ENCODE measurements around the gene GSDME. TPM values are rescaled to one million over a fixed set of nuclear protein-coding genes. Genes with fewer than 3 reads are reported as not detected.
A peak's percentile ranks its signal among the peaks of the same experiment; 100 is the strongest.

The GSDME gene
- total and polyA plus RNA-seq, 10 of the 15 experiments (the other 5 are each of a cell fraction or from before 2014, with no cell fraction given) = 23.7 to 245 (median 128) TPM

DNA sequence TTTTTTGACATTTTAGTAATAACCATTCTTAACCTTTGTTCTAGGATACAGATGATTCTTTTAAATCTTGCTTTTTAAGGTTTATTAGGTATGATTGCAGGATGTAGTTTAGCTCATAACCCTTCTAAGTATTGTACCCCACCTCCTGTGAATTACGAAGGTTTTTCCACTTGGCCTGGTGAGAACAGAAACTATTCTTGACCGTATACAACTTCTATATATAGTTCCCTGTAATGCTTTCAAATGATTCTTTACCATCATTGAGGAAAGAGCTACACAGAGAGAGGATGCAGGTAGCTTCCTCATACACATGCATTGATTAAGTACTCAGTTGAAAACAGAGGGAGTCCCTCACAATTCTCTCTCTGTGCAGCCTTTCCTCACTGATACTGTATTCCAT, 97.8 kb downstream of the GSDME start:
- ChIA-PET SMC1A (ENCODE audit: uncharacterized antibody, unreplicated experiment) (interaction anchor here (0.8 to 2.5 kb wide), 10 partner anchors 9 to 83 kb away, joined by 3 to 20 read pairs (median 4); no protein-coding TSS in a partner anchor), CTCF (interaction anchor here (0.8 to 1.7 kb wide), 8 partner anchors 9 to 435 kb away, joined by 3 to 15 read pairs (median 3); no protein-coding TSS in a partner anchor), POLR2A (interaction anchor here (0.5 to 0.6 kb wide), 2 partner anchors 36 to 43 kb away, joined by 3 to 4 read pairs; no protein-coding TSS in a partner anchor), RAD21 (ENCODE audit: unreplicated experiment) (interaction anchor here (0.9 to 1.6 kb wide), 4 partner anchors 14 to 341 kb away, joined by 3 to 11 read pairs (median 4); no protein-coding TSS in a partner anchor)
- H3K79me2 ChIP-seq (ENCODE audit: control insufficient read depth, insufficient read depth, low read length) = no peaks in the 10 kb centered on the region
- no peaks in the 10 kb centered on the region; a peak in 1 of 4 replicates for H3K36me3 ChIP-seq (ENCODE audit: control insufficient read depth in 2 of 2, insufficient read depth in 2 of 2, low read length in 1 of 2)
- no peaks in the 10 kb centered on the region for H3K27me3 ChIP-seq (replicated peaks in 1 of 2; ENCODE audit: control insufficient read depth in 2 of 2, insufficient read depth in 2 of 2, low read length in 1 of 2)
- H4K20me1 ChIP-seq (ENCODE audit: control insufficient read depth, insufficient read depth) = no peaks in the 10 kb centered on the region
- intact Hi-C loops (cut with micrococcal nuclease; ENCODE audit: unreplicated experiment) = no loop called here
- H3K4me1 ChIP-seq (ENCODE audit: control insufficient read depth, insufficient read depth, low read length) = peaks cover 3% of the 10 kb centered on the region; the same call in 1 of the 2 replicates
- peak overlapping the region; percentile 20; the same call in 1 of the 2 replicates for H3K27ac ChIP-seq (ENCODE audit: control insufficient read depth, insufficient read depth)
- no peaks in the 10 kb centered on the region for H3K9me3 ChIP-seq (replicated peaks; ENCODE audit: control insufficient read depth, insufficient read depth, low read length)
- 18% methylated on average over 2 of the region's 2 CpGs for WGBS (ENCODE audit: insufficient coverage, insufficient replicate concordance, low lambda C conversion rate, missing lambda C conversion rate)
- ATAC-seq (peak; percentile 92), DNase-seq (ENCODE audit: low read depth, low spot score) (peak; percentile 27), FAIRE-seq (no peak)
- TF ChIP-seq DPF2 (IDR thresholded peaks at IDR 0.05) (0 out of 2 replicates have a peak, but pooled peaks have one; percentile 7), ZNF207 (IDR thresholded peaks at IDR 0.05; ENCODE audit: borderline replicate concordance) (no peak), NFIC (IDR thresholded peaks at IDR 0.05; ENCODE audit: low read depth, low read length) (peak; percentile 61), PML (IDR thresholded peaks at IDR 0.05; ENCODE audit: low read length) (no peak), MEF2B (IDR thresholded peaks at IDR 0.05; ENCODE audit: partially characterized antibody, poor library complexity, severe bottlenecking) (peak; percentile 35), MEF2A (IDR thresholded peaks at IDR 0.05; ENCODE audit: insufficient read depth, low read depth, low read length) (peak; percentile 67), CEBPB (IDR thresholded peaks at IDR 0.05; ENCODE audit: borderline replicate concordance in 1 of 2, low read depth in 2 of 2, low read length in 2 of 2) (no peak), RUNX3 (IDR thresholded peaks at IDR 0.05; ENCODE audit: low read length) (peak; percentile 31; the same call in 1 of the 2 replicates), RAD21 (IDR thresholded peaks at IDR 0.05; ENCODE audit: insufficient read depth, low read depth, low read length) (no peak), CBFB (IDR thresholded peaks at IDR 0.05; ENCODE audit: low read depth) (no peak)
- TF ChIP-seq, protein P1, sequence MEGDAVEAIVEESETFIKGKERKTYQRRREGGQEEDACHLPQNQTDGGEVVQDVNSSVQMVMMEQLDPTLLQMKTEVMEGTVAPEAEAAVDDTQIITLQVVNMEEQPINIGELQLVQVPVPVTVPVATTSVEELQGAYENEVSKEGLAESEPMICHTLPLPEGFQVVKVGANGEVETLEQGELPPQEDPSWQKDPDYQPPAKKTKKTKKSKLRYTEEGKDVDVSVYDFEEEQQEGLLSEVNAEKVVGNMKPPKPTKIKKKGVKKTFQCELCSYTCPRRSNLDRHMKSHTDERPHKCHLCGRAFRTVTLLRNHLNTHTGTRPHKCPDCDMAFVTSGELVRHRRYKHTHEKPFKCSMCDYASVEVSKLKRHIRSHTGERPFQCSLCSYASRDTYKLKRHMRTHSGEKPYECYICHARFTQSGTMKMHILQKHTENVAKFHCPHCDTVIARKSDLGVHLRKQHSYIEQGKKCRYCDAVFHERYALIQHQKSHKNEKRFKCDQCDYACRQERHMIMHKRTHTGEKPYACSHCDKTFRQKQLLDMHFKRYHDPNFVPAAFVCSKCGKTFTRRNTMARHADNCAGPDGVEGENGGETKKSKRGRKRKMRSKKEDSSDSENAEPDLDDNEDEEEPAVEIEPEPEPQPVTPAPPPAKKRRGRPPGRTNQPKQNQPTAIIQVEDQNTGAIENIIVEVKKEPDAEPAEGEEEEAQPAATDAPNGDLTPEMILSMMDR (IDR thresholded peaks at IDR 0.05 in 2 of 3, conservative IDR thresholded peaks at IDR 0.05 in 1 of 3; ENCODE audit: control insufficient read depth in 2 of 3, extremely low read depth in 1 of 3, insufficient read depth in 1 of 3, low read depth in 3 of 3, low read length in 3 of 3) = no peak
- TF ChIP-seq, protein P2, sequence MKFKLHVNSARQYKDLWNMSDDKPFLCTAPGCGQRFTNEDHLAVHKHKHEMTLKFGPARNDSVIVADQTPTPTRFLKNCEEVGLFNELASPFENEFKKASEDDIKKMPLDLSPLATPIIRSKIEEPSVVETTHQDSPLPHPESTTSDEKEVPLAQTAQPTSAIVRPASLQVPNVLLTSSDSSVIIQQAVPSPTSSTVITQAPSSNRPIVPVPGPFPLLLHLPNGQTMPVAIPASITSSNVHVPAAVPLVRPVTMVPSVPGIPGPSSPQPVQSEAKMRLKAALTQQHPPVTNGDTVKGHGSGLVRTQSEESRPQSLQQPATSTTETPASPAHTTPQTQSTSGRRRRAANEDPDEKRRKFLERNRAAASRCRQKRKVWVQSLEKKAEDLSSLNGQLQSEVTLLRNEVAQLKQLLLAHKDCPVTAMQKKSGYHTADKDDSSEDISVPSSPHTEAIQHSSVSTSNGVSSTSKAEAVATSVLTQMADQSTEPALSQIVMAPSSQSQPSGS (IDR thresholded peaks at IDR 0.05; ENCODE audit: low read length) = 0 out of 2 replicates have a peak, but pooled peaks have one; percentile 43
- TF ChIP-seq, protein P3, sequence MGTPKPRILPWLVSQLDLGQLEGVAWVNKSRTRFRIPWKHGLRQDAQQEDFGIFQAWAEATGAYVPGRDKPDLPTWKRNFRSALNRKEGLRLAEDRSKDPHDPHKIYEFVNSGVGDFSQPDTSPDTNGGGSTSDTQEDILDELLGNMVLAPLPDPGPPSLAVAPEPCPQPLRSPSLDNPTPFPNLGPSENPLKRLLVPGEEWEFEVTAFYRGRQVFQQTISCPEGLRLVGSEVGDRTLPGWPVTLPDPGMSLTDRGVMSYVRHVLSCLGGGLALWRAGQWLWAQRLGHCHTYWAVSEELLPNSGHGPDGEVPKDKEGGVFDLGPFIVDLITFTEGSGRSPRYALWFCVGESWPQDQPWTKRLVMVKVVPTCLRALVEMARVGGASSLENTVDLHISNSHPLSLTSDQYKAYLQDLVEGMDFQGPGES (IDR thresholded peaks at IDR 0.05) = no peak
- no peak overlapping the region; the same call in 1 of the 2 replicates for H3K4me3 ChIP-seq
- BruUV-seq (replicated peaks) = no TSS peak
- H3K9ac ChIP-seq (ENCODE audit: control insufficient read depth, insufficient read depth, low read length) = no peak overlapping the region
- peak overlapping the region; percentile 10; the same call in 1 of the 2 replicates for H3K4me2 ChIP-seq (ENCODE audit: control insufficient read depth, insufficient read depth)
- in situ Hi-C loops (cut with MboI) = no loop called here
- H2AFZ ChIP-seq (ENCODE audit: control insufficient read depth, low read depth, low read length) = no peak overlapping the region
